HepG2 (cell line): ENCODE data around the gene URGCP. TPM values are rescaled to one million over a fixed set of nuclear protein-coding genes. Genes with fewer than 3 reads are reported as not detected.
A peak's percentile ranks its signal among the peaks of the same experiment; 100 is the strongest.

Source experiments
- ARID2 ChIP-seq: sonication (generic); formaldehyde crosslinking; IDR thresholded peaks from 2 replicates; pipeline ENCODE4 v1.8.1; 2022; ENCODE audit warnings: mild to moderate bottlenecking, missing genetic modification reagents, borderline replicate concordance
- CCDC6 ChIP-seq: sonication (generic); formaldehyde crosslinking; IDR thresholded peaks from 2 replicates; pipeline ENCODE4 v1.8.1; 2022; ENCODE audit warnings: mild to moderate bottlenecking, missing genetic modification reagents, moderate library complexity
- DMAP1 ChIP-seq: IDR thresholded peaks from 2 replicates; pipeline ENCODE4 v1.6.1; 2016
- FOXA3 ChIP-seq: IDR thresholded peaks from 2 replicates; pipeline ENCODE4 v1.6.1; 2016; ENCODE audit warnings: missing genetic modification reagents, missing compliant biosample characterization
- FOXM1 ChIP-seq: sonication (generic); formaldehyde crosslinking; IDR thresholded peaks from 2 replicates; pipeline ENCODE4 v1.5.0; 2020; ENCODE audit warnings: missing genetic modification reagents
- GATAD1 ChIP-seq: IDR thresholded peaks from 2 replicates; pipeline ENCODE4 v1.6.1; 2016; ENCODE audit warnings: missing genetic modification reagents, missing compliant biosample characterization
- HCFC1 ChIP-seq: fragments of 150-350 bp; IDR thresholded peaks from 2 replicates; pipeline ENCODE4 v1.6.1; 2014; ENCODE audit warnings: low read depth, low read length
- HMG20B ChIP-seq: conservative IDR thresholded peaks from 2 replicates; pipeline ENCODE4 v1.6.1; 2016; ENCODE audit warnings: missing genetic modification reagents, missing compliant biosample characterization
- MATR3 ChIP-seq: sonication (generic); formaldehyde crosslinking; IDR thresholded peaks from 2 replicates; pipeline ENCODE4 v1.4.0; 2020; ENCODE audit warnings: missing genetic modification reagents
- MTF2 ChIP-seq: sonication (generic); formaldehyde crosslinking; IDR thresholded peaks from 2 replicates; pipeline ENCODE4 v1.5.0; 2020; ENCODE audit warnings: missing genetic modification reagents, borderline replicate concordance
- NCOA1 ChIP-seq: sonication (generic); formaldehyde crosslinking; IDR thresholded peaks from 2 replicates; pipeline ENCODE4 v1.9.0; 2021; ENCODE audit warnings: missing genetic modification reagents
- PHB2 ChIP-seq: fragments of 450-650 bp; IDR thresholded peaks from 2 replicates; pipeline ENCODE4 v1.6.1; 2018; ENCODE audit not compliant: partially characterized antibody
- POLR2AphosphoS5 ChIP-seq: IDR thresholded peaks from 2 replicates; pipeline ENCODE4 v1.6.1; 2012; ENCODE audit warnings: low read depth, low read length
- PPARG ChIP-seq: conservative IDR thresholded peaks from 2 replicates; pipeline ENCODE4 v1.6.1; 2016; ENCODE audit warnings: missing biosample characterization, missing genetic modification reagents
- SIX1 ChIP-seq: sonication (generic); formaldehyde crosslinking; IDR thresholded peaks from 2 replicates; pipeline ENCODE4 v1.4.0; 2020; ENCODE audit warnings: missing genetic modification reagents, borderline replicate concordance
- SP140L ChIP-seq: sonication (generic); formaldehyde crosslinking; IDR thresholded peaks from 2 replicates; pipeline ENCODE4 v1.4.0; 2020; ENCODE audit warnings: missing genetic modification reagents, borderline replicate concordance
- SP4 ChIP-seq: sonication (generic); formaldehyde crosslinking; IDR thresholded peaks from 2 replicates; pipeline ENCODE4 v1.8.1; 2023; ENCODE audit warnings: mild to moderate bottlenecking, missing genetic modification reagents
- ZBTB38 ChIP-seq: sonication (generic); formaldehyde crosslinking; IDR thresholded peaks from 2 replicates; pipeline ENCODE4 v1.5.1; 2020; ENCODE audit warnings: mild to moderate bottlenecking, missing genetic modification reagents
- ZBTB7B ChIP-seq: sonication (generic); formaldehyde crosslinking; IDR thresholded peaks from 2 replicates; pipeline ENCODE4 v1.4.0; 2020; ENCODE audit warnings: missing genetic modification reagents
- ZFP82 ChIP-seq: sonication (generic); formaldehyde crosslinking; IDR thresholded peaks from 2 replicates; pipeline ENCODE4 v1.5.1; 2020; ENCODE audit warnings: mild to moderate bottlenecking, missing genetic modification reagents, borderline replicate concordance
- ZNF230 ChIP-seq: sonication (generic); formaldehyde crosslinking; IDR thresholded peaks from 2 replicates; pipeline ENCODE4 v1.4.0; 2020; ENCODE audit warnings: mild to moderate bottlenecking, missing genetic modification reagents
- ZNF235 ChIP-seq: sonication (generic); formaldehyde crosslinking; IDR thresholded peaks from 2 replicates; pipeline ENCODE4 v1.8.1; 2023; ENCODE audit warnings: mild to moderate bottlenecking, missing genetic modification reagents, borderline replicate concordance
- ZNF329 ChIP-seq: sonication (generic); formaldehyde crosslinking; IDR thresholded peaks from 2 replicates; pipeline ENCODE4 v1.9.0; 2021; ENCODE audit warnings: low read depth, mild to moderate bottlenecking, missing genetic modification reagents
- ZNF335 ChIP-seq: sonication (generic); formaldehyde crosslinking; IDR thresholded peaks from 2 replicates; pipeline ENCODE4 v1.4.0; 2020; ENCODE audit warnings: missing genetic modification reagents
- ZNF382 ChIP-seq: sonication (generic); formaldehyde crosslinking; IDR thresholded peaks from 2 replicates; pipeline ENCODE4 v1.5.0; 2020; ENCODE audit warnings: missing genetic modification reagents, mild to moderate bottlenecking, borderline replicate concordance
- ZNF431 ChIP-seq: sonication (generic); formaldehyde crosslinking; IDR thresholded peaks from 2 replicates; pipeline ENCODE4 v1.9.0; 2022; ENCODE audit warnings: missing genetic modification reagents, low read depth, mild to moderate bottlenecking, borderline replicate concordance
- ZNF496 ChIP-seq: sonication (generic); formaldehyde crosslinking; IDR thresholded peaks from 2 replicates; pipeline ENCODE4 v1.8.1; 2023; ENCODE audit warnings: mild to moderate bottlenecking, moderate library complexity, missing genetic modification reagents; ENCODE audit not compliant: insufficient replicate concordance
- ZNF747 ChIP-seq: sonication (generic); formaldehyde crosslinking; IDR thresholded peaks from 2 replicates; pipeline ENCODE4 v1.8.1; 2023; ENCODE audit warnings: missing genetic modification reagents, mild to moderate bottlenecking, borderline replicate concordance
- ZZZ3 ChIP-seq: sonication (generic); formaldehyde crosslinking; IDR thresholded peaks from 2 replicates; pipeline ENCODE4 v1.4.0; 2020; ENCODE audit warnings: missing genetic modification reagents, mild to moderate bottlenecking, borderline replicate concordance
- polyA plus RNA-seq, 8 experiments: library from polyadenylated mRNA; depleted of rRNA in 3 of 8; stranded (reverse) in 7 of 8; unstranded in 1 of 8; fragments of >200 nt; fragmentation: Illumina TruSeq in 4 of 8; extraction: Trizol in 4 of 8; gene quantifications; 2 replicates each; pipeline versions ENCODE4 v1.2.1 to v1.2.3, GENCODE V29; 2011 to 2016; ENCODE audit warnings: low read depth in 4 of 8, missing spikeins in 1 of 8, mixed read lengths in 1 of 8; ENCODE audit not compliant: insufficient read depth in 1 of 8
- total RNA-seq, 5 experiments: library from RNA; depleted of rRNA; stranded (reverse); fragments of >200 nt; fragmentation: Illumina TruSeq; extraction: Trizol; gene quantifications; 2 replicates each; pipeline ENCODE4 v1.2.3, GENCODE V29; 2016; ENCODE audit warnings: low read depth in 1 of 5
- TF ChIP-seq, protein P1 (sequence below): sonication (generic); formaldehyde crosslinking; IDR thresholded peaks from 2 replicates; pipeline ENCODE4 v1.4.0; 2020; ENCODE audit warnings: missing genetic modification reagents
- TF ChIP-seq, protein P2 (sequence below): sonication (generic); formaldehyde crosslinking; IDR thresholded peaks from 2 replicates; pipeline ENCODE4 v1.4.0; 2020; ENCODE audit warnings: mild to moderate bottlenecking, missing genetic modification reagents
- TF ChIP-seq, protein P3 (sequence below): sonication (generic); formaldehyde crosslinking; IDR thresholded peaks from 2 replicates; pipeline ENCODE4 v1.4.0; 2020; ENCODE audit warnings: missing genetic modification reagents

The URGCP gene
- total and polyA plus RNA-seq, 2 of the 13 experiments (the other 11 are each of a cell fraction or from before 2014, with no cell fraction given) = 22.3 to 25.8 TPM

DNA sequence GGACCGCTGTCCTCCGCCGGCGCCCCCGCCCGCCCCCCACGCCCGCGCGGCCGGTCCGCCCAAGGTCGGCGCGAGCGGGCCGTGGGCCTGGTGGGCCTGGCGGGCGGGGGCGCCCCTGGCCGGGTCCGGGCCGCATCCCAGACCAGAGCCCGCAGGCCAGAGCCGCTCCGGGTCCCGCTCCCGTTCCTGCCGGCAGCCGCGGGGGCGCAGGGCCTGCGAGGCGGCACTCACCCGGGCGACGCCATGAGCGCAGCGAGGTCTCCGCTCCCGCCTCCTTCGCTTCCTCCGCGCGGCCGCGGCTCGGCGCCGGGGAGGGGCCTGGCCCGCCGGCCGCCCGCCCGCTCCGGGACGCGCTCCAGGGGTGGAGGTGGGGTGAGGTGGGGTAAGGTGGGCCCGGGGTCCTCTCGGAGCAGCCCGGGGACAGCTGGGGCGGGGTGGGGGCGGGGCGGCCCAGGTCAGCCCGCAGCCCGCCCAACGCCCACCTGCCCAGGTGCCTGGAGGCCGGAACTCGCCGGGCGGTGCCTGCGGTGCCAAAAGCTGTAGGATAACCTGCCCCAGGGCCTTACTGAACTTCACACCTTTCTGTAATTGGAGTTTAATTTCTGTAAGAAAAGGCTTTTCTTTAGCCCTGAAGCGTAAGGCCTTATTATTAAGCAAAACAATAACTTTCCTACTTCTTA lies at the start of gene URGCP (continued):
- TF ChIP-seq ZNF382 (CRISPR knock-in tag) (no peak), CCDC6 (no peak), POLR2AphosphoS5 (no peak), SP4 (no peak), HCFC1 (no peak), ZZZ3 (CRISPR knock-in tag) (no peak), DMAP1 (CRISPR knock-in tag) (no peak), FOXA3 (CRISPR knock-in tag) (no peak), MTF2 (CRISPR knock-in tag) (no peak), SP140L (no peak), PHB2 (no peak), ZBTB7B (no peak), SIX1 (CRISPR knock-in tag) (no peak), GATAD1 (no peak), ZNF335 (CRISPR knock-in tag) (no peak), PPARG (CRISPR knock-in tag) (no peak), HMG20B (CRISPR knock-in tag) (no peak), ZNF235 (CRISPR knock-in tag) (no peak), MATR3 (CRISPR knock-in tag) (no peak), ZNF230 (no peak), NCOA1 (CRISPR knock-in tag) (no peak), FOXM1 (CRISPR knock-in tag) (no peak), ZNF496 (CRISPR knock-in tag) (no peak), ZFP82 (CRISPR knock-in tag) (no peak), ZNF329 (CRISPR knock-in tag) (0 out of 2 replicates have a peak, but pooled peaks have one; percentile 24), ZNF747 (CRISPR knock-in tag) (no peak), ZBTB38 (CRISPR knock-in tag) (no peak), ZNF431 (no peak), ARID2 (no peak)
- TF ChIP-seq, protein P1, sequence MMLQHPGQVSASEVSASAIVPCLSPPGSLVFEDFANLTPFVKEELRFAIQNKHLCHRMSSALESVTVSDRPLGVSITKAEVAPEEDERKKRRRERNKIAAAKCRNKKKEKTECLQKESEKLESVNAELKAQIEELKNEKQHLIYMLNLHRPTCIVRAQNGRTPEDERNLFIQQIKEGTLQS (CRISPR knock-in tag) = no peak
- TF ChIP-seq, protein P2, sequence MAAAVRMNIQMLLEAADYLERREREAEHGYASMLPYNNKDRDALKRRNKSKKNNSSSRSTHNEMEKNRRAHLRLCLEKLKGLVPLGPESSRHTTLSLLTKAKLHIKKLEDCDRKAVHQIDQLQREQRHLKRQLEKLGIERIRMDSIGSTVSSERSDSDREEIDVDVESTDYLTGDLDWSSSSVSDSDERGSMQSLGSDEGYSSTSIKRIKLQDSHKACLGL = peak; percentile 30; the same call in 1 of the 2 replicates
- TF ChIP-seq, protein P3, sequence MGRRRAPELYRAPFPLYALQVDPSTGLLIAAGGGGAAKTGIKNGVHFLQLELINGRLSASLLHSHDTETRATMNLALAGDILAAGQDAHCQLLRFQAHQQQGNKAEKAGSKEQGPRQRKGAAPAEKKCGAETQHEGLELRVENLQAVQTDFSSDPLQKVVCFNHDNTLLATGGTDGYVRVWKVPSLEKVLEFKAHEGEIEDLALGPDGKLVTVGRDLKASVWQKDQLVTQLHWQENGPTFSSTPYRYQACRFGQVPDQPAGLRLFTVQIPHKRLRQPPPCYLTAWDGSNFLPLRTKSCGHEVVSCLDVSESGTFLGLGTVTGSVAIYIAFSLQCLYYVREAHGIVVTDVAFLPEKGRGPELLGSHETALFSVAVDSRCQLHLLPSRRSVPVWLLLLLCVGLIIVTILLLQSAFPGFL = no peak
